ENCODE measurements around the gene CYP21A2.
"Not testable (repeated sequence)": the region's sequence is repeated elsewhere in the genome, so short reads cannot be mapped to it uniquely, and the experiment has no call there.

Gene CYP21A2

DNA sequence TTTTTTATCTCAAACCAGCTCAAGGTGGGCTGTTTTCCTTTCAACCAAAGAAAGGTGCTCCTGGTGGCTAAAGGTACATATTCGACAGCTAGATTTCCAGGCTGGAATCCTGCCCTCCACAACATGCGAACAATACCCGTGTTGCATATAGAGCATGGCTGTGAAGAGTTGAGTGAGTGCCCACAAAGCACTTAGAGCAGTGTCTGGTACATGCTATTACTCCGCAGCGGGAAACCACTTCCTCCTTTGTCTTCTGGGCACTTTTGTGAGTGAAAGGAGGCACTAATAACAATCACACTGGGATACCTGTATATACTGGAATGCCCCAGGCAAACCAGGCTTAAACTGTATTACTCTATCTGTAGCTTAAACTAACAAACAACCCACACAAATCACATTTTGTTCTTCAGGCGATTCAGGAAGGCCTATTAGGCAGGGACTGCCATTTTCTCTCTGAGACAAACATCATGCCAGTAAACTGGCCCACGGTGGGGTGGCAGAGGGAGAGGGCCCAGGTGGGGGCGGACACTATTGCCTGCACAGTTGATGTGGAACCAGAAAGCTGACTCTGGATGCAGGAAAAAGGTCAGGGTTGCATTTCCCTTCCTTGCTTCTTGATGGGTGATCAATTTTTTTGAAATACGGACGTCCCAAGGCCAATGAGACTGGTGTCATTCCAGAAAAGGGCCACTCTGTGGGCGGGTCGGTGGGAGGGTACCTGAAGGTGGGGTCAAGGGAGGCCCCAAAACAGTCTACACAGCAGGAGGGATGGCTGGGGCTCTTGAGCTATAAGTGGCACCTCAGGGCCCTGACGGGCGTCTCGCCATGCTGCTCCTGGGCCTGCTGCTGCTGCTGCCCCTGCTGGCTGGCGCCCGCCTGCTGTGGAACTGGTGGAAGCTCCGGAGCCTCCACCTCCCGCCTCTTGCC lies at the start of gene CYP21A2:
Gene CYP21A2, plus strand, starts transcription at position 818 of the 927 bp plus-strand sequence. Its CDS starts 8 bp downstream, at position 826.
- intact Hi-C loops (cut with micrococcal nuclease); H3K4me3 Mint-ChIP-seq; H3K27me3 Mint-ChIP-seq; H3K27ac Mint-ChIP-seq; H3K9me3 Mint-ChIP-seq; H3K36me3 Mint-ChIP-seq (ENCODE audit: low read depth); H3K4me1 Mint-ChIP-seq (ENCODE audit: low read depth): not testable (repeated sequence)

DNA sequence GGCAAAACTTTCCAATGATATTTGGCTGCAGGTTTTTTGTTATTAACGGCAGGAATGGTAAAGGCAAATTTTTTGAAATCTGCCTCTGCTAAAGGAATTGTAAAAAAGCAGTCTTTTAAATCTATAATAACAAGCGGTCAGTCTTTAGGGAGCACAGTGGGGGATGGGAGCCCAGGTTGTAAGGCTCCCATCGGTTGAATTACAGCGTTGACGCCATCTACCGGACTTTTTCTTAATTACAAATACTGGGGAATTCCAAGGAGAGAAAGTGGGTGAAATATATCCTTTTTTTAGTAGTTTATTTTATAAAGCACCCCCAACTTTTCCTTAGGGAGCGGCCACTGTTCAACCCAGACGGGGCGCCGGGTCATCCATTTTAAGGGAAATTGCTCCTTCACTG lies 48.9 kb upstream of the CYP21A2 start:
- H3K27me3 Mint-ChIP-seq; intact Hi-C loops (cut with micrococcal nuclease); H3K9me3 Mint-ChIP-seq; H3K4me3 Mint-ChIP-seq; H3K27ac Mint-ChIP-seq; H3K36me3 Mint-ChIP-seq (ENCODE audit: low read depth); H3K4me1 Mint-ChIP-seq (ENCODE audit: low read depth): not testable (repeated sequence)

DNA sequence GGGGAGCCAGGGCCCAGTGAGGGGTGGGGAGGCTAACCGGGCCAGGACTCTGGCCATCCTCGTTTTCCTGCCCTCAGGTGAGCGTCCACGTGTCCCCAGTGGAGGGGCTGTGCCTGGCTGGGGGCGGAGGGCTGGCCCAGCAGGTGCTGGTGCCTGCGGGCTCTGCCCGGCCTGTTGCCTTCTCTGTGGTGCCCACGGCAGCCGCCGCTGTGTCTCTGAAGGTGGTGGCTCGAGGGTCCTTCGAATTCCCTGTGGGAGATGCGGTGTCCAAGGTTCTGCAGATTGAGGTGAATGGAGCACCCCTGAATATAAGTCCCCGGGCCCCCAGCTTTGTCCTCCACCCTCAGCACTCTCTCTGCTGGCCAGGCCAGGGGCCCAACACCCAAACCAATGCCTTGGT lies 43.8 kb upstream of the CYP21A2 start:
- H3K4me1 Mint-ChIP-seq (ENCODE audit: low read depth); H3K4me3 Mint-ChIP-seq; H3K27me3 Mint-ChIP-seq; H3K36me3 Mint-ChIP-seq (ENCODE audit: low read depth); intact Hi-C loops (cut with micrococcal nuclease); H3K27ac Mint-ChIP-seq; H3K9me3 Mint-ChIP-seq: not testable (repeated sequence)

DNA sequence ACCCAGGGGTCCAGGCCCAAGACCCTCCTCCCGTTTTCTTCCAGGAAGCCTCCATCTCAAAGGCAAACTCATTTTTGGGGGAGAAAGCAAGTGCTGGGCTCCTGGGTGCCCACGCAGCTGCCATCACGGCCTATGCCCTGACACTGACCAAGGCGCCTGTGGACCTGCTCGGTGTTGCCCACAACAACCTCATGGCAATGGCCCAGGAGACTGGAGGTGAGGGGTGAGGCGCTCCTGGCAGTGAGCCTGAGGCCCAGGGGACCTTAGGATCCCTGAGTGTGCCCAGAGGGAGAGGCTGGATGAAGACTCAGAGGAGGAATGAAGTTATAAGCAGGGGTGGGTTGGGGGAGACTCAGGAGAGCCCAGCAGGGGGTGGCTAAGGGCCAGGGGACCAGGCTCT lies 41.8 kb upstream of the CYP21A2 start:
- H3K9me3 Mint-ChIP-seq; H3K4me1 Mint-ChIP-seq (ENCODE audit: low read depth); H3K27ac Mint-ChIP-seq; intact Hi-C loops (cut with micrococcal nuclease); H3K27me3 Mint-ChIP-seq; H3K4me3 Mint-ChIP-seq; H3K36me3 Mint-ChIP-seq (ENCODE audit: low read depth): not testable (repeated sequence)

DNA sequence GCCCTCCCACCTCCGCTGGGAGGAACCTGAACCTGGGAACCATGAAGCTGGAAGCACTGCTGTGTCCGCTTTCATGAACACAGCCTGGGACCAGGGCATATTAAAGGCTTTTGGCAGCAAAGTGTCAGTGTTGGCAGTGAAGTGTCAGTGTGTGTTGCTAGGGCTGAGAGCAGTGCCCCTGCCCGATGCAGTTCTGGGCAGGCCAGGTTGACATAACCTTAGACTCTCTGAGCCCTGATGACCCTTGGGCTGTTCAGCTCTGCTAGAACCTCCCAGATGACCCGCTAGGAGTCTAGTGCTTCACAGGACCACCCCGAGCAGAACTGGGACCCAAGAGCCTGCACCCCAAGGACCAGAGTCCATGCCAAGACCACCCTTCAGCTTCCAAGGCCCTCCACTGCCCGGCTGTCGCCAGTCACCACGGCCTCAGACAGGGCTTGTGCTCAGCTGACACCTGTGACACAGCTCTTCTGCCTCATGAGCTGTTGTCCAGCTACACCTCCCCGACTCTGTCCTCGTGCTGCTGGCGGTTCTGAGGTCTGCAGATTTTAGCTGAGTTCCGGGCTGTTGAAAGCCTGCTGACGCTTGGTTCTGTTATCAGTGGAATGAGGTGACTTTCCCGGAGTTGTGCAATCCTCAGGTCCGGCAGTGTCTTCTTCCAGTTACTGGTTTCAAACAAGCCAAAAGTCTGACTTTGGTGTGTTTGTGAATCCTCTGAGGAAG lies 35.5 kb upstream of the CYP21A2 start:
- intact Hi-C loops (cut with micrococcal nuclease); H3K4me1 Mint-ChIP-seq (ENCODE audit: low read depth); H3K4me3 Mint-ChIP-seq; H3K36me3 Mint-ChIP-seq (ENCODE audit: low read depth); H3K27ac Mint-ChIP-seq; H3K9me3 Mint-ChIP-seq; H3K27me3 Mint-ChIP-seq: not testable (repeated sequence)

DNA sequence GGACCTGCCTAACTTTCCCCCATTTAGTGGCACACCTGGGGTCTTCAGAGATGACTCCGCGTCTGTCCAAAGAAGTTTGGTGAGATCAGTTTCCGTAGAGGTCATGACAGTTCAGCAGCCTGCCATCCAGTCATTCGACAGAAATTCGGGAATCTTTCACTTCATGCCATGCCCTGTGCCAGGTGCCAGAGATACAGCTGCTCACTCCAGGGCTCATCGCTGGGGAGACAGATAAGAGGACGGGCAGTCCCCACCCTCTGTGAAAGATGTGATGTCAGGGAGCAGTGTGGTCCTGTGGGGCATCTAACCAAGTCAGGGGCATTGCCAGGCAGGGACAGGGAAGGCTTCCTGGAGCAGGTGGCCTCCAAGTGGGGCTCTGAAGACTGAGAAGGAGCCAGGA lies 34.9 kb upstream of the CYP21A2 start:
- H3K27me3 Mint-ChIP-seq; intact Hi-C loops (cut with micrococcal nuclease); H3K4me3 Mint-ChIP-seq; H3K27ac Mint-ChIP-seq; H3K4me1 Mint-ChIP-seq (ENCODE audit: low read depth); H3K9me3 Mint-ChIP-seq; H3K36me3 Mint-ChIP-seq (ENCODE audit: low read depth): not testable (repeated sequence)

DNA sequence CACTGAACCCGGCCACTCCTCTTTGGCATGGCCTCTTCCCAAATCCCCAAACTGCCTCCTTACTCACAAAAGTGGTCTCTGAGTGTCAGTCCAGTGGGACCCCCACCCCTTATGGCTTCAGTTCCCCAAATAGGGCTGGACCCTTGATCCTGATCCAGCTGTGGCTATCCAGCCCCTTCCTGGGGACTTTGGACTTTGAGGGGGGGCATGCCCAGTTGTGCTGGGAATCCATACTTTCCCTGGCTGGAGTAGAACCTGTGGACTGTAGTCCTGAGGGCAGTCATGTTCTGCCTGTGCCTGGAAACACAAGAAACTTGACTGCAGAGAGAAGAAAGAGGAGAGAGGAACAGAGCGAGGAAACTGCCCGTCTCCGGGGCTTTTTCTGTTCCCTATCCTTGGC lies 33.8 kb upstream of the CYP21A2 start:
- intact Hi-C loops (cut with micrococcal nuclease); H3K27ac Mint-ChIP-seq: not testable (repeated sequence)

DNA sequence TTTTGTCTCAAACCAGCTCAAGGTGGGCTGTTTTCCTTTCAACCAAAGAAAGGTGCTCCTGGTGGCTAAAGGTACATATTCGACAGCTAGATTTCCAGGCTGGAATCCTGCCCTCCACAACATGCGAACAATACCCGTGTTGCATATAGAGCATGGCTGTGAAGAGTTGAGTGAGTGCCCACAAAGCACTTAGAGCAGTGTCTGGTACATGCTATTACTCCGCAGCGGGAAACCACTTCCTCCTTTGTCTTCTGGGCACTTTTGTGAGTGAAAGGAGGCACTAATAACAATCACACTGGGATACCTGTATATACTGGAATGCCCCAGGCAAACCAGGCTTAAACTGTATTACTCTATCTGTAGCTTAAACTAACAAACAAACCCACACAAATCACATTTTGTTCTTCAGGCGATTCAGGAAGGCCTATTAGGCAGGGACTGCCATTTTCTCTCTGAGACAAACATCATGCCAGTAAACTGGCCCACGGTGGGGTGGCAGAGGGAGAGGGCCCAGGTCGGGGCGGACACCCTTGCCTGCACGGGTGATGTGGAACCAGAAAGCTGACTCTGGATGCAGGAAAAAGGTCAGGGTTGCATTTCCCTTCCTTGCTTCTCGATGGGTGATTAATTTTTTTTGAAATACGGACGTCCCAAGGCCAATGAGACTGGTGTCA lies 33.2 kb upstream of the CYP21A2 start:
- H3K4me1 Mint-ChIP-seq (ENCODE audit: low read depth); H3K27me3 Mint-ChIP-seq; H3K4me3 Mint-ChIP-seq; H3K36me3 Mint-ChIP-seq (ENCODE audit: low read depth); H3K27ac Mint-ChIP-seq; H3K9me3 Mint-ChIP-seq; intact Hi-C loops (cut with micrococcal nuclease): not testable (repeated sequence)

More for the DNA sequence above, 33.8 kb upstream of the CYP21A2 start:
- H3K9me3 Mint-ChIP-seq; H3K4me3 Mint-ChIP-seq; H3K36me3 Mint-ChIP-seq (ENCODE audit: low read depth); H3K27me3 Mint-ChIP-seq; H3K4me1 Mint-ChIP-seq (ENCODE audit: low read depth): not testable (repeated sequence)

DNA sequence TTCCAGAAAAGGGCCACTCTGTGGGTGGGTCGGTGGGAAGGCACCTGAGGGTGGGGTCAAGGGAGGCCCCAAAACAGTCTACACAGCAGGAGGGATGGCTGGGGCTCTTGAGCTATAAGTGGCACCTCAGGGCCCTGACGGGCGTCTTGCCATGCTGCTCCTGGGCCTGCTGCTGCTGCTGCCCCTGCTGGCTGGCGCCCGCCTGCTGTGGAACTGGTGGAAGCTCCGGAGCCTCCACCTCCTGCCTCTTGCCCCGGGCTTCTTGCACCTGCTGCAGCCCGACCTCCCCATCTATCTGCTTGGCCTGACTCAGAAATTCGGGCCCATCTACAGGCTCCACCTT lies 32.7 kb upstream of the CYP21A2 start:
- intact Hi-C loops (cut with micrococcal nuclease); H3K9me3 Mint-ChIP-seq; H3K27me3 Mint-ChIP-seq; H3K4me3 Mint-ChIP-seq; H3K4me1 Mint-ChIP-seq (ENCODE audit: low read depth); H3K27ac Mint-ChIP-seq; H3K36me3 Mint-ChIP-seq (ENCODE audit: low read depth): not testable (repeated sequence)

DNA sequence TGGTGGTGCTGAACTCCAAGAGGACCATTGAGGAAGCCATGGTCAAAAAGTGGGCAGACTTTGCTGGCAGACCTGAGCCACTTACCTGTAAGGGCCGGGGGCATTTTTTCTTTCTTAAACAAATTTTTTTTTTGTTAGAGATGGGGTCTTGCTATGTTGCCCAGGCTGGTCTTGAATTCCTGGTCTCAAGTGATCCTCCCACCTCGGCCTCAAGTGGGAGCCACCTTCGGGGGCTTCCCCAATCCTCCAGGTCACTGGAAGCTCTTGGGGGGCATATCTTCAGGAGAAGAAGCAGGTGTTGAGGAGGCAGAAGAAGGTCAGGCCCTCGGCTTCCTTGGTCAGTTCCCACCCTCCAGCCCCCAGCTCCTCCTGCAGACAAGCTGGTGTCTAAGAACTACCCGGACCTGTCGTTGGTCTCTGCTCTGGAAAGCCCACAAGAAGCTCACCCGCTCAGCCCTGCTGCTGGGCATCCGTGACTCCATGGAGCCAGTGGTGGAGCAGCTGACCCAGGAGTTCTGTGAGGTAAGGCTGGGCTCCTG lies 32.2 kb upstream of the CYP21A2 start:
- H3K9me3 Mint-ChIP-seq; H3K4me1 Mint-ChIP-seq (ENCODE audit: low read depth); H3K36me3 Mint-ChIP-seq (ENCODE audit: low read depth); H3K4me3 Mint-ChIP-seq; H3K27me3 Mint-ChIP-seq; H3K27ac Mint-ChIP-seq; intact Hi-C loops (cut with micrococcal nuclease): not testable (repeated sequence)

DNA sequence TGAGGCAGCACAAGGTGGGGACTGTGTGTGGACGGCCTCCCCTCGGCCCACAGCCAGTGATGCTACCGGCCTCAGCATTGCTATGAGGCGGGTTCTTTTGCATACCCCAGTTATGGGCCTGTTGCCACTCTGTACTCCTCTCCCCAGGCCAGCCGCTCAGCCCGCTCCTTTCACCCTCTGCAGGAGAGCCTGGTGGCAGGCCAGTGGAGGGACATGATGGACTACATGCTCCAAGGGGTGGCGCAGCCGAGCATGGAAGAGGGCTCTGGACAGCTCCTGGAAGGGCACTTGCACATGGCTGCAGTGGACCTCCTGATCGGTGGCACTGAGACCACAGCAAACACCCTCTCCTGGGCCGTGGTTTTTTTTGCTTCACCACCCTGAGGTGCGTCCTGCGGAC lies 31.1 kb upstream of the CYP21A2 start:
- H3K4me3 Mint-ChIP-seq; H3K27ac Mint-ChIP-seq; H3K36me3 Mint-ChIP-seq (ENCODE audit: low read depth); H3K27me3 Mint-ChIP-seq; H3K9me3 Mint-ChIP-seq; H3K4me1 Mint-ChIP-seq (ENCODE audit: low read depth); intact Hi-C loops (cut with micrococcal nuclease): not testable (repeated sequence)

DNA sequence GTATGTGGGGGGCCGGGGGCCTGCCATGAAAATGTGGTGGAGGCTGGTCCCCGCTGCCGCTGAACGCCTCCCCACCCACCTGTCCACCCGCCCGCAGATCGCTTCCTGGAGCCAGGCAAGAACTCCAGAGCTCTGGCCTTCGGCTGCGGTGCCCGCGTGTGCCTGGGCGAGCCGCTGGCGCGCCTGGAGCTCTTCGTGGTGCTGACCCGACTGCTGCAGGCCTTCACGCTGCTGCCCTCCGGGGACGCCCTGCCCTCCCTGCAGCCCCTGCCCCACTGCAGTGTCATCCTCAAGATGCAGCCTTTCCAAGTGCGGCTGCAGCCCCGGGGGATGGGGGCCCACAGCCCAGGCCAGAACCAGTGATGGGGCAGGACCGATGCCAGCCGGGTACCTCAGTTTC lies 30.2 kb upstream of the CYP21A2 start:
- H3K27me3 Mint-ChIP-seq; H3K4me3 Mint-ChIP-seq; intact Hi-C loops (cut with micrococcal nuclease); H3K9me3 Mint-ChIP-seq; H3K36me3 Mint-ChIP-seq (ENCODE audit: low read depth); H3K4me1 Mint-ChIP-seq (ENCODE audit: low read depth); H3K27ac Mint-ChIP-seq: not testable (repeated sequence)

DNA sequence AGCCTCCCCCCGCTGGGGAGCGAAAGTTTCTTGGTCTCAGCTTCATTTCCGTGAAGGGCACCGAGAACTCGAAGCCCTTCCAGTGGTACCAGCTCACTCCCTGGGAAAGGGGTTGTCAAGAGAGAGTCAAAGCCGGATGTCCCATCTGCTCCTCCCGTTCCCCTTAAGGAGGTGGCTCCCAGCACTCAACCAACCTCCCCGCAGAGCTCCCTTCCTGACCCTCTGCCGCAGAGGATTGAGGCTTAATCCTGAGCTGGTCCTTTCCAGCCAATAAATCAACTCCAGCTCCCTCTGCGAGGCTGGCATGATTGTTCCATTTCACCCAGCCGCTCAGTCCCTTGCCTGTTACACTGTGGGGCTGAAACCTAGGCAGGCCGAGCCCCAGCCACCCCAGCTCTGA lies 29.6 kb upstream of the CYP21A2 start:
- H3K9me3 Mint-ChIP-seq; H3K4me3 Mint-ChIP-seq; H3K4me1 Mint-ChIP-seq (ENCODE audit: low read depth); H3K27me3 Mint-ChIP-seq; intact Hi-C loops (cut with micrococcal nuclease); H3K27ac Mint-ChIP-seq; H3K36me3 Mint-ChIP-seq (ENCODE audit: low read depth): not testable (repeated sequence)

DNA sequence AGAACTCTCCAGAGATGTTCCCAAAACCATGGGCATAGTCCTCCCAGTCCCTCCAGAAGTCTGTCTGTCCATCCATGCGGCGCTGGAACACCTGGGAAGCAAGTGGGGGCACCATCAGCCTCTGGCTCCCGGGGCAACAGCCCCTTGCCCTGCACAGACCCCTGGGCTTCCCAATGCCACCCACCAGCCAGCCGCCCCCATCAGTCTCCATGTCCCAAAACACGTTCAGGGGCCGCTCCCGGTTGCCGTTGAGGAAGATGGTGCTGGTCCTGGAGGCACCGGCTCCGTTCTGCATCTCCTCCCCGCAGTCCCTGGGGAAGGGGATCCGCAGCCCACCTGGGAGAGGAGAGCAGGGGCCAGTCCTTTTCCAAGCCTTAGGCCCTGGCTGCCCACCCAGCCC lies 28.7 kb upstream of the CYP21A2 start:
- H3K27me3 Mint-ChIP-seq; H3K4me3 Mint-ChIP-seq; H3K27ac Mint-ChIP-seq; H3K4me1 Mint-ChIP-seq (ENCODE audit: low read depth); intact Hi-C loops (cut with micrococcal nuclease); H3K36me3 Mint-ChIP-seq (ENCODE audit: low read depth); H3K9me3 Mint-ChIP-seq: not testable (repeated sequence)

Data from dendritic cell treated with granulocyte-macrophage colony-stimulating factor and Interleukin-4, amounts not matched to agents 40 ng/mL and 50 ng/mL, for 4 days (primary cell).